ENCODE measurements around the gene KIF4B. TPM values are rescaled to one million over a fixed set of nuclear protein-coding genes. Genes with fewer than 3 reads are reported as not detected.
"Not testable (repeated sequence)": the region's sequence is repeated elsewhere in the genome, so short reads cannot be mapped to it uniquely, and the experiment has no call there.

Gene KIF4B
- total RNA-seq, 4 donors from 2014 or later = not detected

DNA sequence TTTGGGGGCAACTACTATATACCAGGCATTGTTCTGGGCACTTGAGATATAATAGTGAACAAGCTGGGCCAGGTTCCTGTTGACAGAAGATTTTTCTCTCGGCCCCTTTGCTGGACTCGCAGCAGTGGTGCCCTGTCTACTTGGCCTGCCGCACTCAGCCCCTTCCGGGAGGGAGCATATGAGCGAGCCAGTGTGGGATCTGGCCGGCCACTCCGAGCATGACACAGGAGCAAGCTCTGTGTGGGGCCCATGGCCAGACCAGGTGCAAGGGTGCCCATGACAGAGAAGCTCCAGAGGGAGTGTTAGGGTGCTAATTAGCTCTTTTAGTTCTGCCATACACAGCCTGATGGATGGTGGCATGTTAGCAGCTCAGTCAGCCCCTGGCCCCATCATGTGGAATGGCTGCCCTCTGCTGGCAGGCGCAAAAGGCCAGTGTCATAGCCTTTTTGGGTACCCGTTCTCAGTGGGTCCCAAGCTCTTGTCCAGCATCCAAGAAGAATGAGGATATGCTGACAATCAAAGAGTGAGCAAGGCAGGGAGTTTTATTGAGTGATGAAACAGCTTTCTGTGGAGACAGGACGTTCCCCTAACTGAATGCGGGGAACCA, 9.3 kb upstream of the KIF4B start:
- Histone ChIP-seq H3K9me3 (no peaks in the 10 kb centered on the region), H3K4me3 (no peak overlapping the region), H3K27ac (no peak overlapping the region), H3K36me3 (no peaks in the 10 kb centered on the region), H3K27me3 (no peaks in the 10 kb centered on the region), H3K4me1 (no peaks in the 10 kb centered on the region)
- no peak for DNase-seq (ENCODE audit: low spot score in 2 of 2)
- 80 to 91% methylated on average over 10 to 11 of the region's 11 CpGs for WGBS, 2 donors
- TF ChIP-seq POLR2A (IDR thresholded peaks at IDR 0.05) = no peak
- TF ChIP-seq, protein P1, sequence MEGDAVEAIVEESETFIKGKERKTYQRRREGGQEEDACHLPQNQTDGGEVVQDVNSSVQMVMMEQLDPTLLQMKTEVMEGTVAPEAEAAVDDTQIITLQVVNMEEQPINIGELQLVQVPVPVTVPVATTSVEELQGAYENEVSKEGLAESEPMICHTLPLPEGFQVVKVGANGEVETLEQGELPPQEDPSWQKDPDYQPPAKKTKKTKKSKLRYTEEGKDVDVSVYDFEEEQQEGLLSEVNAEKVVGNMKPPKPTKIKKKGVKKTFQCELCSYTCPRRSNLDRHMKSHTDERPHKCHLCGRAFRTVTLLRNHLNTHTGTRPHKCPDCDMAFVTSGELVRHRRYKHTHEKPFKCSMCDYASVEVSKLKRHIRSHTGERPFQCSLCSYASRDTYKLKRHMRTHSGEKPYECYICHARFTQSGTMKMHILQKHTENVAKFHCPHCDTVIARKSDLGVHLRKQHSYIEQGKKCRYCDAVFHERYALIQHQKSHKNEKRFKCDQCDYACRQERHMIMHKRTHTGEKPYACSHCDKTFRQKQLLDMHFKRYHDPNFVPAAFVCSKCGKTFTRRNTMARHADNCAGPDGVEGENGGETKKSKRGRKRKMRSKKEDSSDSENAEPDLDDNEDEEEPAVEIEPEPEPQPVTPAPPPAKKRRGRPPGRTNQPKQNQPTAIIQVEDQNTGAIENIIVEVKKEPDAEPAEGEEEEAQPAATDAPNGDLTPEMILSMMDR (IDR thresholded peaks at IDR 0.05) = peak in 1 of 5 experiments; percentile 7

DNA sequence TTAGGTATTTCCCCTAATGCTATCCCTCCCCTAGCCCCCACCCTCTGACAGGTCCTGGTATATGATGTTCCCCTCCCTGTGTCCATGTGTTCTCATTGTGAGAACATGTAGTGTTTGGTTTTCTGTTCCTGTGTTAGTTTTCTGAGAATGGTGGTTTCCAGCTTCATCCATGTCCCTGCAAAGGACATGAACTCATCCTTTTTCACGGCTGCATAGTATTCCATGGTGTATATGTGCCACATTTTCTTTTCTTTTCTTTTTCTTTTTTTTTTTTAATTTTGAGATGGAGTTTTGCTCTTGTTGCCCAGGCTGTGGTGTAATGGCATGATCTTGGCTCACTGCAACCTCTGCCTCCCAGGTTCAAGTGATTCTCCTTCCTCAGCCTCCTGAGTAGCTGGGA, 7.3 kb upstream of the KIF4B start:
- H3K4me3 ChIP-seq; H3K4me1 ChIP-seq; DNase-seq (ENCODE audit: low spot score in 2 of 2); H3K27me3 ChIP-seq; H3K27ac ChIP-seq; H3K36me3 ChIP-seq; H3K9me3 ChIP-seq: not testable (repeated sequence)
- 93 to 96% methylated on average over 1 of the region's 1 CpG for WGBS, 2 donors

DNA sequence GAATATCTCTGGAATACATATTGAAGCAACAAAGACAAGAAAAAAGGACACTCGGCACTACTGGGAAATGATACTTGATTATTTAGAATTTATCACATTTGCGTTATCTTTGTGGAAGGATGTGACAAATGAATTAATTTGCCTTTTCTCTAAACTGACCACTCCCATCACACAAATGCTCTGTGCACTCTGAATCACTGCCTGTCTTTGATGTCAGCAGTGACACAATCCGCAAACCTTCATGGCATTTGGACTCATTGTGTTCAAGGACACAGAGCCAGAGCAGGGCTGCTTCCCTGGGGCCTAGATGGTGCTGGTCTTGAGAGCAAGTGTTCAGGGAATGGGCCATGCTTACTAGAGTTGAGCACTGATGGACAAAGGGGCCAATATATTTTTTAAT, 4.9 kb upstream of the KIF4B start:
- no peaks in the 10 kb centered on the region for H3K36me3 ChIP-seq
- no peaks in the 10 kb centered on the region for H3K27me3 ChIP-seq
- H3K4me1 ChIP-seq = no peaks in the 10 kb centered on the region
- H3K27ac ChIP-seq = no peak overlapping the region
- H3K4me3 ChIP-seq = no peak overlapping the region
- no peak for TF ChIP-seq POLR2A (IDR thresholded peaks at IDR 0.05)
- TF ChIP-seq, protein P1 (IDR thresholded peaks at IDR 0.05) = no peak
- no peak for TF ChIP-seq EP300 (IDR thresholded peaks at IDR 0.05)
- H3K9me3 ChIP-seq = no peaks in the 10 kb centered on the region
- whole genome bisulfite sequencing, 2 donors = 85 to 86% methylated on average over 3 of the region's 3 CpGs
- DNase-seq (ENCODE audit: low spot score in 2 of 2) = no peak

DNA sequence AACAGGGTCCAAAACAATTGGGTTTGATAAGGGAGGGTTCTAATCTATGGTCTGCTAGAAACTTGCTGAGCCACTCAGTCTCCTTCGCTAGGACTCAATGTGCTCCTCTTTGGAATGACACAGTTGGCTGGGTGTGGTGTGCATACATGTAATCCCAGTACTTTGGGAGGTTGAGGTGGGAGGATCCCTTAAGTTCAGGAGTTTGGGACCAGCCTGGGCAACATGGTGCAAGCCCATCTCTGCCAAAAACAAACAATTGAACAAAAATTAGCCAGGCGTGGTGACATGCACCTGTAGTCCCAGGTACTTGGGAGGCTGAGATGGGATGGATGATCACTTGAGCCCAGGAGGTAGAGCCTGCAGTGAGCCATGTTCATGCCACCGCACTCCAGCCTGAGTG, 2.7 kb upstream of the KIF4B start:
- WGBS, 2 donors = 87 to 92% methylated on average over 3 of the region's 3 CpGs
- Histone ChIP-seq H3K27me3 (no peaks in the 10 kb centered on the region), H3K36me3 (no peaks in the 10 kb centered on the region), H3K9me3 (no peaks in the 10 kb centered on the region), H3K27ac (no peak overlapping the region), H3K4me3 (no peak overlapping the region), H3K4me1 (no peaks in the 10 kb centered on the region)
- no peak for TF ChIP-seq EP300 (IDR thresholded peaks at IDR 0.05)
- DNase-seq (ENCODE audit: low spot score in 2 of 2) = no peak

DNA sequence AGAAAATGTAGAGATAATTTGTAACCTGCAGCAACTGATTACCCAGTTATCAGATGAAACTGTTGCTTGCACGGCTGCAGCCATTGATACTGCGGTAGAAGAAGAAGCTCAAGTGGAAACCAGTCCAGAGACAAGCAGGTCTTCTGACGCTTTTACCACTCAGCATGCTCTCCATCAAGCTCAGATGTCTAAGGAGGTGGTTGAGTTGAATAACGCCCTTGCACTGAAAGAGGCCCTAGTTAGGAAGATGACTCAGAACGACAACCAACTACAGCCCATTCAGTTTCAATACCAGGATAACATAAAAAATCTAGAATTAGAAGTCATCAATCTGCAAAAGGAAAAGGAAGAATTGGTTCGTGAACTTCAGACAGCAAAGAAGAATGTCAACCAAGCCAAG, 1.7 kb downstream of the KIF4B start:
- Histone ChIP-seq H3K4me1 (no peaks in the 10 kb centered on the region), H3K4me3 (no peak overlapping the region), H3K27me3 (no peaks in the 10 kb centered on the region), H3K9me3 (no peaks in the 10 kb centered on the region), H3K27ac (no peak overlapping the region), H3K36me3 (no peaks in the 10 kb centered on the region)
- WGBS, 2 donors = 74 to 81% methylated on average over 6 of the region's 6 CpGs
- no peak for TF ChIP-seq POLR2A (IDR thresholded peaks at IDR 0.05)
- TF ChIP-seq, protein P1 (IDR thresholded peaks at IDR 0.05) = no peak
- TF ChIP-seq EP300 (IDR thresholded peaks at IDR 0.05) = no peak
- no peak for DNase-seq (ENCODE audit: low spot score in 2 of 2)

DNA sequence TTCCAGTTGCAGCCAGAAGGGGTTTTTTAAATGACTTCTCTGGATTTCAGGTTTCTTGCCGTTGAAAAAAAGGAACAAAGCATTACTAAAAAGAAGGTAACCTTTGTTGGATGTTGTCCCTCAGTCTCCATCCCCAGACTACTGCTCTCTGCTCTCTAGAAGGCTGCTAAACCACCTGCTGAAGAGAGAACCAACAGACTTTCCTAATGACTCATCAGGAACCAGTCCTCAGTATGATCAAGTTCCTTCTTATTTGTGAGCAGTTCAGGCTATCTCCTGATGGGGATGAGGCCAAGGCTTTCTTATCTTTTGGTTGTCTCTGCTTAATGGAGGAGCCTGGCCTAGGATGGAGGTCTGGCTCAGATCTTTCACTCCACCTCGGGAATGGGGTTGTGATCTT, 4.1 kb downstream of the KIF4B start:
- TF ChIP-seq POLR2A (IDR thresholded peaks at IDR 0.05) (no peak), EP300 (IDR thresholded peaks at IDR 0.05) (no peak)
- TF ChIP-seq, protein P1 (IDR thresholded peaks at IDR 0.05) = no peak
- Histone ChIP-seq H3K4me3 (no peak overlapping the region), H3K4me1 (no peaks in the 10 kb centered on the region), H3K27me3 (no peaks in the 10 kb centered on the region), H3K36me3 (no peaks in the 10 kb centered on the region), H3K27ac (no peak overlapping the region), H3K9me3 (no peaks in the 10 kb centered on the region)
- no peak for DNase-seq (ENCODE audit: low spot score in 2 of 2)
- WGBS, 2 donors = 58 to 72% methylated on average over 2 of the region's 2 CpGs

Measured in tibial nerve (tissue), 4 donors.